HPDE6-E6E7 (cell line): ENCODE results near the gene CERS6.

Experiments
- DNase-seq: peaks from one replicate; pipeline ENCODE4 v3.0.0; 2011; ENCODE audit warnings: missing footprints; ENCODE audit errors: extremely low spot score

Gene CERS6

GRCh38 chr2:168530982-168531622 is 75.0 kb downstream of the CERS6 start:
- no peak for DNase-seq

- no peak for DNase-seq
These were observed 78.9 kb downstream of the CERS6 start for GRCh38 chr2:168534926-168535325.

- DNase-seq: no peak
These were observed 80.9 kb downstream of the CERS6 start for GRCh38 chr2:168536925-168537466.

- DNase-seq: no peak
These were observed 82.1 kb downstream of the CERS6 start for GRCh38 chr2:168538133-168538532.

- no peak for DNase-seq
These were observed 82.5 kb downstream of the CERS6 start for GRCh38 chr2:168538534-168538933.

- no peak for DNase-seq
These were observed 83.9 kb downstream of the CERS6 start for GRCh38 chr2:168539945-168540344.

GRCh38 chr2:168541858-168542257 is 85.8 kb downstream of the CERS6 start:
- DNase-seq: no peak

- no peak for DNase-seq
These were observed 87.0 kb downstream of the CERS6 start for GRCh38 chr2:168543037-168543436.

- no peak for DNase-seq
These were observed 87.9 kb downstream of the CERS6 start for GRCh38 chr2:168543935-168544334.

- peak; percentile 86 for DNase-seq
These were observed 89.5 kb downstream of the CERS6 start for GRCh38 chr2:168545439-168546082.

GRCh38 chr2:168550670-168551069 is 94.6 kb downstream of the CERS6 start:
- DNase-seq: no peak

GRCh38 chr2:168552450-168552856 is 96.4 kb downstream of the CERS6 start:
- no peak for DNase-seq

GRCh38 chr2:168555283-168555682 is 99.2 kb downstream of the CERS6 start:
- DNase-seq: no peak

- no peak for DNase-seq
These were observed 103.1 kb downstream of the CERS6 start for GRCh38 chr2:168559187-168559586.

- DNase-seq: no peak
These were observed 104.9 kb downstream of the CERS6 start for GRCh38 chr2:168560817-168561499.

- no peak for DNase-seq
These were observed 105.9 kb downstream of the CERS6 start for GRCh38 chr2:168561991-168562390.

- DNase-seq: no peak
These were observed 106.9 kb downstream of the CERS6 start for GRCh38 chr2:168562971-168563370.

- no peak for DNase-seq
These were observed 108.6 kb downstream of the CERS6 start for GRCh38 chr2:168564641-168565040.

- peak; percentile 84 for DNase-seq
These were observed 109.0 kb downstream of the CERS6 start for GRCh38 chr2:168565112-168565511.

GRCh38 chr2:168565512-168565911 is 109.4 kb downstream of the CERS6 start:
- DNase-seq: no peak

- no peak for DNase-seq
These were observed 111.0 kb downstream of the CERS6 start for GRCh38 chr2:168566974-168567665.

GRCh38 chr2:168567836-168568235 is 111.8 kb downstream of the CERS6 start:
- no peak for DNase-seq
